Mesothelial cell of epicardium (in vitro differentiated cells): ENCODE data around the gene KAT8. TPM values are rescaled to one million over a fixed set of nuclear protein-coding genes. Genes with fewer than 3 reads are reported as not detected.

ENCODE experiments used
- DNase-seq, 2 experiments: peaks; one replicate each; pipeline ENCODE4 v3.0.0; 2021; ENCODE audit warnings: low spot score in 2 of 2; ENCODE audit not compliant: unreplicated experiment in 2 of 2
- H3K27ac Mint-ChIP-seq: 2 replicates; pipeline ENCODE4 v1.8.0; 2021; ENCODE audit warnings: mixed read lengths
- H3K27me3 Mint-ChIP-seq: 2 replicates; pipeline ENCODE4 v1.8.0; 2021; ENCODE audit warnings: low read depth, mixed read lengths
- H3K36me3 Mint-ChIP-seq: 2 replicates; pipeline ENCODE4 v1.8.0; 2021; ENCODE audit warnings: mixed read lengths
- H3K4me1 Mint-ChIP-seq: 2 replicates; pipeline ENCODE4 v1.8.0; 2021; ENCODE audit warnings: mixed read lengths
- H3K4me3 Mint-ChIP-seq: 2 replicates; pipeline ENCODE4 v1.8.0; 2021; ENCODE audit warnings: mild to moderate bottlenecking, moderate library complexity, mixed read lengths
- H3K9me3 Mint-ChIP-seq: 2 replicates; pipeline ENCODE4 v1.8.0; 2021; ENCODE audit warnings: mixed read lengths
- total RNA-seq: library from RNA; stranded (reverse); gene quantifications from 3 replicates; pipeline ENCODE4 v1.2.1, GENCODE V29; 2021
- TF ChIP-seq, protein P1 (sequence below): fragments of 200-600 bp; sonication (generic); IDR thresholded peaks from one replicate; pipeline ENCODE4 v1.5.0; 2021; ENCODE audit warnings: antibody characterized with exemption; ENCODE audit not compliant: unreplicated experiment

The KAT8 gene
- total RNA-seq, 1 donor from 2014 or later, result 75.7 TPM

DNA sequence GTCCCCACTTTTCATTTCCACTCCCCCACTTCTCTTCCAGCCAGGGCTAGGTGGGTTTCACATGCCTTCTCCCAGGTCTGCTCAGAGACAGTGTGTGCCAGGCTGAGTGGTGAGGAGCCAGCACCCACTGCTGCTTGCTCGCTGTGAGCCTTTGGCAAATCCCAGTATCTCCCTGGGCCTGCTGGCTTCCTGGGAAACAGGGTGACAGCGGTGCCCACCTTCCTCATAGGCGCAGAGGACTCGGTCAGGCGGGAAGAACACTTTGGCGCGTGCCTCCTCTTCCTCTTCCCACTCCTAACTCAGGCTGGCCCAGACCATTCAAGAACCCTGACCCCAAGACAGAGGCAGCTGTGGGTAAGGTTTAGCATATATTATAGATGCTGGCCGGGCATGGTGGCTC lies 28.3 kb upstream of the KAT8 start:
- no peak overlapping the region for H3K4me3 Mint-ChIP-seq
- DNase-seq, result no peak
- no peak overlapping the region for H3K27ac Mint-ChIP-seq
- peaks cover 2% of the 10 kb centered on the region for H3K36me3 Mint-ChIP-seq
- TF ChIP-seq, protein P1, sequence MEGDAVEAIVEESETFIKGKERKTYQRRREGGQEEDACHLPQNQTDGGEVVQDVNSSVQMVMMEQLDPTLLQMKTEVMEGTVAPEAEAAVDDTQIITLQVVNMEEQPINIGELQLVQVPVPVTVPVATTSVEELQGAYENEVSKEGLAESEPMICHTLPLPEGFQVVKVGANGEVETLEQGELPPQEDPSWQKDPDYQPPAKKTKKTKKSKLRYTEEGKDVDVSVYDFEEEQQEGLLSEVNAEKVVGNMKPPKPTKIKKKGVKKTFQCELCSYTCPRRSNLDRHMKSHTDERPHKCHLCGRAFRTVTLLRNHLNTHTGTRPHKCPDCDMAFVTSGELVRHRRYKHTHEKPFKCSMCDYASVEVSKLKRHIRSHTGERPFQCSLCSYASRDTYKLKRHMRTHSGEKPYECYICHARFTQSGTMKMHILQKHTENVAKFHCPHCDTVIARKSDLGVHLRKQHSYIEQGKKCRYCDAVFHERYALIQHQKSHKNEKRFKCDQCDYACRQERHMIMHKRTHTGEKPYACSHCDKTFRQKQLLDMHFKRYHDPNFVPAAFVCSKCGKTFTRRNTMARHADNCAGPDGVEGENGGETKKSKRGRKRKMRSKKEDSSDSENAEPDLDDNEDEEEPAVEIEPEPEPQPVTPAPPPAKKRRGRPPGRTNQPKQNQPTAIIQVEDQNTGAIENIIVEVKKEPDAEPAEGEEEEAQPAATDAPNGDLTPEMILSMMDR, result no peak
- no peaks in the 10 kb centered on the region for H3K9me3 Mint-ChIP-seq
- peaks cover 8% of the 10 kb centered on the region for H3K4me1 Mint-ChIP-seq
- H3K27me3 Mint-ChIP-seq, result no peaks in the 10 kb centered on the region

DNA sequence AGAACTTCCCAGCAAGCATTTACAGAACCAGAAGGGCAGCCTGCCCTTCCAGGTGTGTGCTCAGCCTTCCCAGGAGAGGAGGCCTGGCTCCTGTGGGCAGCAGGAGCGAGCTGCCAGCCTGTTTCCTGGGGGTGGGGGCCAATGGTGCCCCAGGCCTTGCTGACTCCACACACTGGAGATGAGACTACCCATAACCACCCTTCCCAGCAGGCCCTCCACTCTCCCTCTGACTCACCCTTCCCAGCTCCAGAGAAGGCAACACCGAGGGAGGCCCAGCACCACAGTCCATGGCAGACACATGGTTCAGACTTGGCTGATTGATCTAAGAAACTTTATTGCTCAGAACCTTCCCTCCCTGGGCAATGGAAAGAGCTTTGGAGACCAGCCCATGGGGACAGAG lies 26.9 kb upstream of the KAT8 start:
- Mint-ChIP-seq H3K27me3 (no peaks in the 10 kb centered on the region), H3K36me3 (peaks cover 2% of the 10 kb centered on the region), H3K4me1 (peaks cover 11% of the 10 kb centered on the region), H3K27ac (no peak overlapping the region), H3K9me3 (peaks cover 2% of the 10 kb centered on the region), H3K4me3 (no peak overlapping the region)
- DNase-seq, result no peak
- TF ChIP-seq, protein P1, result no peak

DNA sequence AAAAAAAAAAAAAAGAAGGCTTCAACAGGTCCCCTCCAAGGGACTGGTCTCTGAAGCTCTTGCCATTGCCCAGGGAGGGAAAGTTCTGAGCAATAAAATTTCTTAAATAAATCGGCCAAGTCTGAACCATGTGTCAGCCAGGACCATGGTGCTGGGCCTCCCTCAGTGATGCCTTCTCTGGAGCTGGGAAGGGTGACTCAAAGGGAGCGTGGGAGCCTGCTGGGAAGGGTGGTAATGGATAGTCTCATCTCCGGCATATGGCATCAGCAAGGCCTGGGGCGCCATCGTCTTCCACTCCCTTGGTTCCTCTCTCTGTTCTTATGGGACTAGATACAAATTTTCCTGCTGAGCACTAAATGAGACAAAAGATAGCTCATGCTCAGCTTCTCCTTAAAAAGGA lies 25.1 kb upstream of the KAT8 start:
- no peak for DNase-seq
- peaks cover 5% of the 10 kb centered on the region for H3K9me3 Mint-ChIP-seq
- peak overlapping the region; percentile 37 for H3K4me3 Mint-ChIP-seq
- peak overlapping the region; percentile 3 for H3K27ac Mint-ChIP-seq
- H3K27me3 Mint-ChIP-seq, result no peaks in the 10 kb centered on the region
- H3K4me1 Mint-ChIP-seq, result peaks cover 11% of the 10 kb centered on the region
- peaks cover 2% of the 10 kb centered on the region for H3K36me3 Mint-ChIP-seq
- TF ChIP-seq, protein P1, result no peak

DNA sequence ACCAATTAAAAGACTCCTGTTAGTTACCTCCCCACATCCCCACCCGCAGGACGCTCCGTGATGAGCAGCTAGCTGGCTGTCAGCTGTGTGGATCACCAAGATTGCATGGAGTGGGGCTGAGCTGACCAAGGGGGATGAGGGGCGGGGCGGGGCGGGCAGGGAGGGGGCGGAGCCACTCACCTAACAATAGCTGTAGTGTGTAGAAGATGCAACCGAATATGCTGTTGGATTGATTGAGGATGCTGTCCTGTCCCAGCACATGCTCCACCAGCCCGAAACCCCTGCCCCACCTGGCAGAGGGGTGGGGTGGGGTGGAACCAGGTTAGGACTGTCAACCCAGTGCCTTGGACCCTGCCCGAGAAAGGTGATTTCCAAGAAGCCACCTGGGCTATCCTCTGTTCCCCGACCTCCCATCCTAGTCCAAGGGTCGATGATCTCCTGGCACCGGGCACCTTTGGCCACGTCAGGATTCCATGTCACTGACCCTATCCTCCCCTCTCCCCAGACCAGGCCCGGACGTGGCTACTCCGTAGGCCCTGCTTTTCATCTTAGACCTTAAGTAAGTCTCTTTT lies 24.2 kb upstream of the KAT8 start:
- H3K27me3 Mint-ChIP-seq, result no peaks in the 10 kb centered on the region
- peak overlapping the region; percentile 89 for H3K4me3 Mint-ChIP-seq
- peaks cover 2% of the 10 kb centered on the region for H3K36me3 Mint-ChIP-seq
- H3K27ac Mint-ChIP-seq, result peak overlapping the region; percentile 61
- peaks cover 5% of the 10 kb centered on the region for H3K9me3 Mint-ChIP-seq
- TF ChIP-seq, protein P1, result no peak
- no peak for DNase-seq
- H3K4me1 Mint-ChIP-seq, result peaks cover 11% of the 10 kb centered on the region

DNA sequence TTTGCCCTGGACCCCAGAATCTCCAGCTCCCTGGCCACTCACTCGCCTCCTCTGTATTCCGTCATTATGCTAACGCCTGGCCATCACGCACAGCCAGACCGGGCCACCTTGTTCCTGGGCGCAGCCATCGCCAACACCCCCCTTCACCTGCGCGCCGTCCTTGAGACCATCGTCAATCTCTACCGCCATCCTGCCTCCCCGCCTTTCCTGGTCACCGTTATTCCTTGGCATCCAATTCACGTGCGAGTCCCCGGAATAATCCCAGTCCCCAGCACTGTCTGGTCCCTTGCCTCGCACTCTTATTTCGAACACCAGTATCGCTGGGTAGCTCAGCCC lies 23.4 kb upstream of the KAT8 start:
- H3K27ac Mint-ChIP-seq, result peak overlapping the region; percentile 87
- DNase-seq, result no peak
- TF ChIP-seq, protein P1, result no peak

More for the DNA sequence above, 23.4 kb upstream of the KAT8 start:
- Mint-ChIP-seq H3K27me3 (no peaks in the 10 kb centered on the region), H3K4me1 (peaks cover 11% of the 10 kb centered on the region), H3K9me3 (peaks cover 5% of the 10 kb centered on the region), H3K36me3 (peaks cover 2% of the 10 kb centered on the region), H3K4me3 (peak overlapping the region; percentile 89)
